Measurements from ENCODE around the gene DCST1. TPM values are rescaled to one million over a fixed set of nuclear protein-coding genes. Genes with fewer than 3 reads are reported as not detected.

Gene DCST1
- total and polyA plus RNA-seq, 2 of the 13 experiments (the other 11 are each of a cell fraction or from before 2014, with no cell fraction given), result 0.04 TPM; not detected in 1

DNA sequence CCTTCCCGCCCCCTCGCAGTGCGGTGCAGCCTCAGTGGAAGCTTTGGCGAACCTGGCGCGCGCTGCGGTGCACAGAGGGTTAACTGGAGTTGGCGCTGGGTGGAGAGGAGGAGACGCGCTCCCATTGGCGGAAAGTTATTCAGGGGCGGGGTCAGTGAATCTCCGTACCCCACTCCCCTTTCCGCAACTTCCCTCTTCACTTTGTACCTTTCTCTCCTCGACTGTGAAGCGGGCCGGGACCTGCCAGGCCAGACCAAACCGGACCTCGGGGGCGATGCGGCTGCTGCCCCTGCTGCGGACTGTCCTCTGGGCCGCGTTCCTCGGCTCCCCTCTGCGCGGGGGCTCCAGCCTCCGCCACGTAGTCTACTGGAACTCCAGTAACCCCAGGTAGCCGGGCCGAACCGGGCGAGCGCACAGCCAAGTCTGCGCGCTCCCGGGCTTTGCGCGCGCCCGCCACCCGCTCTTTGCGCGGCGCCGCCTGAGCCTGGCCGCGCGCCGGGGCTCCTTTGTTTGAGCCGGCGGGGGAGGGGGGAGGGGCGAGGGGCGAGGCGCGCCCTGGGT, 30.0 kb downstream of the DCST1 start, which contains the start of gene EFNA4 (continued):
- TF ChIP-seq, protein P1, sequence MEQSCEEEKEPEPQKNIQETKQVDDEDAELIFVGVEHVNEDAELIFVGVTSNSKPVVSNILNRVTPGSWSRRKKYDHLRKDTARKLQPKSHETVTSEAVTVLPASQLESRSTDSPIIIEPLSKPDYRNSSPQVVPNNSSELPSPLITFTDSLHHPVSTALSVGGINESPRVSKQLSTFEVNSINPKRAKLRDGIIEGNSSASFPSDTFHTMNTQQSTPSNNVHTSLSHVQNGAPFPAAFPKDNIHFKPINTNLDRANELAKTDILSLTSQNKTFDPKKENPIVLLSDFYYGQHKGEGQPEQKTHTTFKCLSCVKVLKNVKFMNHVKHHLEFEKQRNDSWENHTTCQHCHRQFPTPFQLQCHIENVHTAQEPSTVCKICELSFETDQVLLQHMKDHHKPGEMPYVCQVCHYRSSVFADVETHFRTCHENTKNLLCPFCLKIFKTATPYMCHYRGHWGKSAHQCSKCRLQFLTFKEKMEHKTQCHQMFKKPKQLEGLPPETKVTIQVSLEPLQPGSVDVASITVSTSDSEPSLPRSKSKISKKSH (CRISPR knock-in tag; IDR thresholded peaks at IDR 0.05; ENCODE audit: borderline replicate concordance), result 0 out of 2 replicates have a peak, but pooled peaks have one; percentile 60
- no peak for TF ChIP-seq LCORL (IDR thresholded peaks at IDR 0.05)
- no peak for TF ChIP-seq LCORL (CRISPR knock-in tag; IDR thresholded peaks at IDR 0.05)
- TF ChIP-seq, protein P2, sequence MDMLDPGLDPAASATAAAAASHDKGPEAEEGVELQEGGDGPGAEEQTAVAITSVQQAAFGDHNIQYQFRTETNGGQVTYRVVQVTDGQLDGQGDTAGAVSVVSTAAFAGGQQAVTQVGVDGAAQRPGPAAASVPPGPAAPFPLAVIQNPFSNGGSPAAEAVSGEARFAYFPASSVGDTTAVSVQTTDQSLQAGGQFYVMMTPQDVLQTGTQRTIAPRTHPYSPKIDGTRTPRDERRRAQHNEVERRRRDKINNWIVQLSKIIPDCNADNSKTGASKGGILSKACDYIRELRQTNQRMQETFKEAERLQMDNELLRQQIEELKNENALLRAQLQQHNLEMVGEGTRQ (IDR thresholded peaks at IDR 0.05; ENCODE audit: low read depth, low read length), result no peak
- TF ChIP-seq, protein P2 (CRISPR knock-in tag; IDR thresholded peaks at IDR 0.05; ENCODE audit: borderline replicate concordance), result no peak
- TF ChIP-seq, protein P3, sequence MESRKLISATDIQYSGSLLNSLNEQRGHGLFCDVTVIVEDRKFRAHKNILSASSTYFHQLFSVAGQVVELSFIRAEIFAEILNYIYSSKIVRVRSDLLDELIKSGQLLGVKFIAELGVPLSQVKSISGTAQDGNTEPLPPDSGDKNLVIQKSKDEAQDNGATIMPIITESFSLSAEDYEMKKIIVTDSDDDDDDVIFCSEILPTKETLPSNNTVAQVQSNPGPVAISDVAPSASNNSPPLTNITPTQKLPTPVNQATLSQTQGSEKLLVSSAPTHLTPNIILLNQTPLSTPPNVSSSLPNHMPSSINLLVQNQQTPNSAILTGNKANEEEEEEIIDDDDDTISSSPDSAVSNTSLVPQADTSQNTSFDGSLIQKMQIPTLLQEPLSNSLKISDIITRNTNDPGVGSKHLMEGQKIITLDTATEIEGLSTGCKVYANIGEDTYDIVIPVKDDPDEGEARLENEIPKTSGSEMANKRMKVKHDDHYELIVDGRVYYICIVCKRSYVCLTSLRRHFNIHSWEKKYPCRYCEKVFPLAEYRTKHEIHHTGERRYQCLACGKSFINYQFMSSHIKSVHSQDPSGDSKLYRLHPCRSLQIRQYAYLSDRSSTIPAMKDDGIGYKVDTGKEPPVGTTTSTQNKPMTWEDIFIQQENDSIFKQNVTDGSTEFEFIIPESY (CRISPR knock-in tag; IDR thresholded peaks at IDR 0.05), result no peak
- TF ChIP-seq, protein P4, sequence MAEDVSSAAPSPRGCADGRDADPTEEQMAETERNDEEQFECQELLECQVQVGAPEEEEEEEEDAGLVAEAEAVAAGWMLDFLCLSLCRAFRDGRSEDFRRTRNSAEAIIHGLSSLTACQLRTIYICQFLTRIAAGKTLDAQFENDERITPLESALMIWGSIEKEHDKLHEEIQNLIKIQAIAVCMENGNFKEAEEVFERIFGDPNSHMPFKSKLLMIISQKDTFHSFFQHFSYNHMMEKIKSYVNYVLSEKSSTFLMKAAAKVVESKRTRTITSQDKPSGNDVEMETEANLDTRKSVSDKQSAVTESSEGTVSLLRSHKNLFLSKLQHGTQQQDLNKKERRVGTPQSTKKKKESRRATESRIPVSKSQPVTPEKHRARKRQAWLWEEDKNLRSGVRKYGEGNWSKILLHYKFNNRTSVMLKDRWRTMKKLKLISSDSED (CRISPR knock-in tag; IDR thresholded peaks at IDR 0.05), result no peak
- no peak for TF ChIP-seq ARNT (IDR thresholded peaks at IDR 0.05)
- no peak for TF ChIP-seq SNAI1 (CRISPR knock-in tag; IDR thresholded peaks at IDR 0.05; ENCODE audit: borderline replicate concordance)
- TF ChIP-seq BCL6 (CRISPR knock-in tag; IDR thresholded peaks at IDR 0.05), result no peak
- TF ChIP-seq, protein P5, sequence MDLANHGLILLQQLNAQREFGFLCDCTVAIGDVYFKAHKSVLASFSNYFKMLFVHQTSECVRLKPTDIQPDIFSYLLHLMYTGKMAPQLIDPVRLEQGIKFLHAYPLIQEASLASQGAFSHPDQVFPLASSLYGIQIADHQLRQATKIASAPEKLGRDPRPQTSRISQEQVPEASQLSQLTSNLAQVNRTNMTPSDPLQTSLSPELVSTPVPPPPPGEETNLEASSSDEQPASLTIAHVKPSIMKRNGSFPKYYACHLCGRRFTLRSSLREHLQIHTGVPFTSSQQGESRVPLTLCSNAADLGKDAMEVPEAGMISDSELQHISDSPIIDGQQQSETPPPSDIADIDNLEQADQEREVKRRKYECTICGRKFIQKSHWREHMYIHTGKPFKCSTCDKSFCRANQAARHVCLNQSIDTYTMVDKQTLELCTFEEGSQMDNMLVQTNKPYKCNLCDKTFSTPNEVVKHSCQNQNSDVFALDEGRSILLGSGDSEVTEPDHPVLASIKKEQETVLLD (CRISPR knock-in tag; IDR thresholded peaks at IDR 0.05; ENCODE audit: low read depth), result 0 out of 2 replicates have a peak, but pooled peaks have one; percentile 26
- TF ChIP-seq TP53 (CRISPR knock-in tag; conservative IDR thresholded peaks at IDR 0.05), result no peak
- TF ChIP-seq ZFYVE20 (CRISPR knock-in tag; IDR thresholded peaks at IDR 0.05; ENCODE audit: borderline replicate concordance, low read depth), result 0 out of 2 replicates have a peak, but pooled peaks have one; percentile 33
- TF ChIP-seq, protein P6, sequence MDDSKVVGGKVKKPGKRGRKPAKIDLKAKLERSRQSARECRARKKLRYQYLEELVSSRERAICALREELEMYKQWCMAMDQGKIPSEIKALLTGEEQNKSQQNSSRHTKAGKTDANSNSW (CRISPR knock-in tag; IDR thresholded peaks at IDR 0.05; ENCODE audit: borderline replicate concordance), result no peak
- peak; percentile 77; the same call in 1 of the 2 replicates for TF ChIP-seq ZNF607 (CRISPR knock-in tag; IDR thresholded peaks at IDR 0.05; ENCODE audit: borderline replicate concordance)
- TF ChIP-seq PTBP1 (IDR thresholded peaks at IDR 0.05; ENCODE audit: low read depth, low read length, poor library complexity, severe bottlenecking), result no peak
- TF ChIP-seq KDM6A (CRISPR knock-in tag; IDR thresholded peaks at IDR 0.05; ENCODE audit: low read depth), result no peak
- TF ChIP-seq CREM (IDR thresholded peaks at IDR 0.05), result no peak
- no peak for TF ChIP-seq CREM (CRISPR knock-in tag; IDR thresholded peaks at IDR 0.05)
- no peak for TF ChIP-seq ZNF547 (CRISPR knock-in tag; IDR thresholded peaks at IDR 0.05)
- TF ChIP-seq NRL (CRISPR knock-in tag; IDR thresholded peaks at IDR 0.05; ENCODE audit: borderline replicate concordance), result peak; percentile 64; the same call in 1 of the 2 replicates
- TF ChIP-seq ZNF550 (CRISPR knock-in tag; IDR thresholded peaks at IDR 0.05; ENCODE audit: borderline replicate concordance), result no peak
